UCSD-AML1 (cell line): ENCODE results near the gene GSTA4.
"Not testable (repeated sequence)": the region's sequence is repeated elsewhere in the genome, so short reads cannot be mapped to it uniquely, and the experiment has no call there.

Experiments used
- DNase-seq: peaks from one replicate; lab custom pipeline; 2025; ENCODE audit not compliant: unreplicated experiment; lab: John Stamatoyannopoulos, UW

Gene GSTA4

GRCh38 chr6:52976591-52977035, 18.5 kb downstream of the GSTA4 start:
- peak; percentile 25 for DNase-seq

DNA sequence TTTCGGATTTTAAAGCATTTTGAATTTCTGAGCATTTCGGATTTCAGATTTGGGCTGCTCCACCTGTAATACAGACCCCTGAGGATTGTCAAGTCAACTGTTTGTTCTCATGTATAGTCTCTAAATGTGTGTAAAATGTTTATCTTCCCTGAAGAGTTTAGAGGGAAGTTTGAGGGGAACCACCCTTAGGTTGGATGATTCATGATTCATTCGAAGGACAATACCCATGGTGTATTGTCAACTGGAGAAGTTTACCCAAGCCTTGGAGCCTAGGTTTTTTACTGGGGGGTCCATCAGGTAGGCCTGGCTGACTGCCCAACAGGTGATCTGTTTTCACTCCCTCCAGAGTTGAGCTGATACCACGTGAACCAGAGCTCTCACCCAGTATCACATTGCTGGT, 18.9 kb downstream of the GSTA4 start:
- DNase-seq = no peak

DNA sequence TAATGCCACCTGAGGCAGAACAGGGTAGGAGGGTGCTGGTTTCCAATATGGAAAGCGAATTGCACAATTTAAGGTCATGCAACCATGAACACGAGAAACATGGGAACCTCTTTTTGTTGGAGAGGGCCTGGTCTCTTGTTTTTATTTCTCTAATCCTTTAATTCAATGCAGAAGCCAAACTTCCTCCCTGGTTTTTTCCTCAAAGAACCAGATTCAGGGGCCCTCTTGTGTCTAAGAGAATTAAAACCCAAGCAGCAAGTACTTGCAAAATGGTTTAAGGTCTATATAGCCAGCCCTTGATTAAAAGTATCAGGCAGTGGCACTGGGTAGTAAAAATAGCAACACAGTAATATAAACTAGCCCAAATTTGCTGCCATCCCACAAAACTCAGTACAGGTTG, 19.5 kb downstream of the GSTA4 start:
- DNase-seq = no peak

DNA sequence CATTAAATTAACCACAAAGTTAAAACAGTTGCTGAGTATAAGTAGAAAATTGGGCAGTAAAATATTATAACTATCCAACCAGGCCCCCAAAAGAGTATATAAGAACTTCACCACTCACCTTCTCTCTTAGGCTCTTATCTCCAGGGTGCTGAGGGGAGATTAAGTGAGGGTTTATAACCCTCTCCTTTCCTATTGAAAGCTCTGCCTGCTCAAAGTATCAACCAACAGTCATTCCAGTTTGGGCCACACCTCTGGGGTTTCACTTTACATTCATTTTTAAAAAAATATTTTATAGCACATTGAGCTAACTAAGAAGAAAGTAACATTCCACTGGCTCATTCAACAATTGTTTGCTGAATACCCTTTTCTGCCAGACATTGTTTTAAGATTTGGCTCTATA, 22.1 kb downstream of the GSTA4 start:
- DNase-seq = no peak

GRCh38 chr6:52969359-52969758, 25.7 kb downstream of the GSTA4 start:
- no peak for DNase-seq

GRCh38 chr6:52966101-52966500, 29.0 kb downstream of the GSTA4 start:
- DNase-seq = no peak

DNA sequence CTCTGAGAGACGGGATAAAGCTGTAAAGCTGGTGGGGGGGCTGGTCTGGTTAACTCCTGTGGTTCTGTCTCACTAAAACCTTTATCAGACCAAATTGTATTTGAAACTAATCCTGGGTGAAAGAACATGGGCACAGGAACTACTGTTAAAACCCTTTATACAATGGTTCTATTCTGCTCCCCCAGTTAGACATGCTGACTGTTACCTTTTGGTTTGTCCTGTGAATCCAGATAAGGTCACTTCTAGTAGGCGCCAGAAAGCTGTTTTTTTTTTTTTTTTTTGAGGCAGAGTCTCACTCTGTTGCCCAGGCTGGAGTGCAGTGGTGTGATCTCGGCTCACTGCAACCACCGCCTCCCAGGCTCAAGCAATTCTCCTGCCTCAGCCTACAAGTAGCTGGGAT, 29.7 kb downstream of the GSTA4 start:
- no peak for DNase-seq

GRCh38 chr6:52964318-52964717, 30.8 kb downstream of the GSTA4 start:
- no peak for DNase-seq

- no peak for DNase-seq
Measured at GRCh38 chr6:52962701-52963100, 32.4 kb downstream of the GSTA4 start.

- DNase-seq = not testable (repeated sequence)
Measured at GRCh38 chr6:52961022-52961421, 34.1 kb downstream of the GSTA4 start.

- DNase-seq = not testable (repeated sequence)
Measured at GRCh38 chr6:52960211-52960610, 34.9 kb downstream of the GSTA4 start.

GRCh38 chr6:52958546-52959255, 36.4 kb downstream of the GSTA4 start:
- no peak for DNase-seq

DNA sequence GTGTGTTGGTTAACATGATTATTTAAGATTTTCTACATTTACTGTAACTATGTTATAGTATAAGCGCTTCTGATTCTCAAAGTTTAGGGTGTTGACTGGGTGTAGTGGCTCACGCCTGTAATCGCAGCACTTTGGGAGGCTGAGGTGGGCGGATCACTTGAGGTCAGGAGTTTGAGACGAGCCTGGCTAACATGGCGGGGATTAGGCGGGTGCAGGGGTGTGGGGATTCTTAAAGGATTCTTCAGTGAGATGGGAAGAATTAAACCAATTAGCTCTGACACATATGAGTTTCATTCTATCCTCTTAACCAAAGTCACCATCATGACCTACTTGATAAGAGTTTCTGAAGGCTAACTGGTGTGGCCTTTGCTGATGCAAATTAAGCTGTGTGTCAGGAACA, 39.2 kb downstream of the GSTA4 start:
- DNase-seq = no peak

- no peak for DNase-seq
Measured at GRCh38 chr6:52953911-52954839, 40.9 kb downstream of the GSTA4 start.

DNA sequence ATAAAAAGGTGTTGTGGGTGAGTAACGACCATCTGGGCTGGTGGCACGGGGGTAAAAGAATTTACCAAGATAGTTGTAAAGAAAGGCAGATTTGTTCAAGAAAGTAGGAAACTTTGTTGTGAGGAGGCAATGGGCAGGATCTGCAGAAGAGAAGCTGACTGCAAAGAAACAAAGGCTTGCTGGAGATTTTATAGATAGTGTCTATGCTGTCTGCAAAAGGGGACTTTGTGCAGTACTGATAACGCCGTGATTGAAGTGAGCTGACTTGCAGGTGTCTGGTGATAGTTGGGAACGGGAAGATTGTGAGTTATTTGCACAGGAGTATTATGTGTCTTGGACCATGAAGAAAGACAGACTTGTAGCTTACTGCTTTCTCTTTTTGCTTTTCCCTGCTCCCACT, 48.8 kb downstream of the GSTA4 start:
- no peak for DNase-seq

GRCh38 chr6:52942821-52943220, 52.3 kb downstream of the GSTA4 start:
- DNase-seq = not testable (repeated sequence)

DNA sequence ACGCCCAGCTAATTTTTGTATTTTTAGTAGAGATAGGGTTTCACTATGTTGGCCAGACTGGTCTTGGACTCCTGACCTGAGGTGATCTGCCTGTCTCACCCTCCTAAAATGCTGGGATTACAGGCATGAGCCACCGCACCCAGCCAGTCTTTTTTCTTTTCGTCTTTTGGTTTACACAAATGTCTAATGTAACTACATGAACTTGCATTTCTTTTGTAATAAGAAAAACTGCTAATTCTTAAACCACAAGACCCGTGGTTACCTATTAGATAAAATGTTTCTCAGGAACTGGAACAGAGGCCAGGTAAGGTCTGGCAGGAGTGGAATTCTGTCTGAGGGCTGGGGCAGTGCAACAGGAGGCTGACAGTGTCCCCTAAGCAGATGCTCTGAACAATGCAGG, 52.9 kb downstream of the GSTA4 start:
- no peak for DNase-seq

DNA sequence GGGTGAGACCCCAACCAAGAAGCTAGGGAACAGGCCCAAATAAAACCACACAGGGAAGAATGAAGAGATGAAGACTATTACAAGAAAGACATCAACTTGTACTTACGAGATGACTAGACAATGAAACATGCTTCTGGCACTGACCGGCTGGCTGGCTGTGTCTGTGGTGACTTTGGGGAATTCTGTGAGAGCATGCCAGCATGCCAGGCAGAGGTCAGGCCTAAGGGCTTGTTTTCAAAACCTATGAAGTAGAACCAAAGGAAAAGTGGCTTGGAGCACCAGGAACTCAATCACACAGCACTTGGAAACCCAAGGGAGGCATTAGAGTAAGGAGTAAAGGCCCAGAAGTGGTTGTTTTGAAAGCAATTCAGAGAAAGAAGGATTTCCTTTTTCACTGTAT, 57.2 kb downstream of the GSTA4 start:
- no peak for DNase-seq

GRCh38 chr6:52933778-52934177, 61.3 kb downstream of the GSTA4 start:
- no peak for DNase-seq

DNA sequence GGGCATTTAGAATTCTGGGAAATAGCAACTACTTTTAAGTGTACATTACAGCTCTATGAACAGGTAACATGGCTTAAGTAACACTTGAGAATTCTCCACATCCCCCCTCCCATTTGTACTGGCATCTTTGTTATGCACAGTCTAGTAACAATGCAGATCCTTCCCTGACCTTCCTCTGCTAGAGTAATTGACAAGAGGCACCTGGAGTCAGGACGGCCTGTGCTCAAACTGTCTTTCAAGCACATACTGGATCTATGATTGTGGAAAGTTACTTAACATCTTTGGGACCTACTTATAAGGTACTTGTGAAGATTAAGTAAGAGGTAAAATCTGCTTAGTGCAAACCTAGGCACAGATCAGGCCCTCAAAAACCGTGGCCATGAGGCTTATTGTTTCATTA, 63.7 kb downstream of the GSTA4 start:
- DNase-seq = no peak

DNA sequence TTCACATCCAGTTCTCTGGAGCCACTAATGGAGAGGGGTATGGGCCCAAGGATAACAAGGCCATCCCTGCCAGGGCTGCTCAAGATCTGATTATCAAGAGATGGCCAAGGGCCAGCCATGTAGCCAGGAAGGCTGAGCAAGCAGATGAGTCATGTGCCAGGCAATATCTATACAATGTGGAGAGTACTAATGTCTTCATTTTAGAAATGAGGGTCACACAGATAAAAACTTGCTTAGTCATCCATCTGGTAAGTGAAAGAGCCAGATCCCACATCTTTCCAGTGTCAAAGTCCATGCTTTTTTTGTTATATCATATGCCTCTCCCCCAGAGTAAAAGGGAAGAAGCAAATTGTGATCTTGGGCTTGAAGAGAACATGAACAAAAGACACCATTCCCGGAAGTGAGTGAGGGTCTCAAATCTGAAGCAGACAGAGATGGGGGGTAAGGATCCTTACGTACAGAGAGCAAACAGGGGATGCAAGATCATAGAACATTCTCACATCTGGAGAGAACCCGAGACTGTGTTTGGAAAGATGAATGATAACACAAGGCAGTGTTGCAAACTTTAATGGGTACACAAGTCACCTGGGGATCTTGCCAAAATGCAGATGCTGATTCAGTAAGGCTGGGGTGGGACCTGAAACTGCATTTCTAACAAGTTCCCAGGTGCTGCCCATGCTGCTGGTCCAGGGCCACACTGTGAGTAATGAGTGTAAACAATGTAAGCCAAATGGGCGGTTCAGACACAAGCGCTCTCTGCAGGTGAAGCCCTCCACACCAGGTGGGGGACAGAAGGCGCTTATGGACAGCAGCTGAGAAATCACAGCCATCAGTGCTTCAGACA, 65.5 kb downstream of the GSTA4 start:
- DNase-seq = no peak
